HepG2 (cell line): ENCODE results near the gene NACC2. TPM values are rescaled to one million over a fixed set of nuclear protein-coding genes. Genes with fewer than 3 reads are reported as not detected.

Source experiments
- ATAC-seq: fragments of 200-7000 bp; cut with Tn5 transposase; 3 replicates; pipeline ENCODE4 v1.9.1; 2020; ENCODE audit warnings: mild to moderate bottlenecking, moderate library complexity
- BruUV-seq: library from RNA; stranded (reverse); fragments of 400-500 nt; replicated peaks from 2 replicates; lab custom pipeline; 2021; lab: Mats Ljungman, UMichigan
- CTCF ChIA-PET: fragments of 300-600 bp; formaldehyde crosslinking; extraction: SDS; loops from one replicate; lab custom pipeline; 2021; ENCODE audit warnings: low total read pairs, inconsistent platforms, low intra/inter-chr PET ratio; lab: Yijun Ruan, JAX
- POLR2A ChIA-PET: fragments of 350-600 bp; sonication (Branson Sonifier 250); formaldehyde crosslinking; loops from one replicate; lab custom pipeline; 2020; ENCODE audit warnings: antibody characterized with exemption, inconsistent platforms; lab: Yijun Ruan, JAX
- DNase-seq: peaks from one replicate; pipeline ENCODE4 v3.0.0-alpha.2; 2015; ENCODE audit warnings: low spot score
- FAIRE-seq: peaks from 3 replicates; lab custom pipeline; 2011; peaks lifted over from hg19 to GRCh38; lab: Jason Lieb, UNC
- H2AFZ ChIP-seq: one replicate; pipeline ENCODE4 v1.6.1; 2011; ENCODE audit warnings: low read length, inconsistent platforms
- H3K27ac ChIP-seq: fragments of 300-600 bp; 3 replicates; pipeline ENCODE4 v1.8.0; 2011; ENCODE audit warnings: mixed run types, mild to moderate bottlenecking, mixed read lengths, low read length, inconsistent platforms; ENCODE audit not compliant: insufficient read depth; ENCODE audit errors: extremely low read length
- H3K27me3 ChIP-seq, 2 experiments: fragments of 200-600 bp in 1 of 2; 2 replicates in 1 of 2; 3 replicates in 1 of 2; pipeline versions ENCODE4 v1.6.0 to v1.8.0; 2011; ENCODE audit warnings: low read length in 2 of 2, mild to moderate bottlenecking in 2 of 2, moderate library complexity in 2 of 2, inconsistent platforms in 1 of 2; ENCODE audit not compliant: insufficient read depth in 2 of 2, control insufficient read depth in 1 of 2
- H3K36me3 ChIP-seq, 2 experiments: fragments of 200-600 bp in 1 of 2; replicated peaks in 1 of 2; 2 replicates in 1 of 2; 3 replicates in 1 of 2; pipeline versions ENCODE4 v1.5.1 to v1.8.0; 2011; ENCODE audit warnings: low read length in 2 of 2, inconsistent platforms in 1 of 2; ENCODE audit not compliant: insufficient read depth in 2 of 2, control insufficient read depth in 1 of 2
- H3K4me1 ChIP-seq: 2 replicates; pipeline ENCODE4 v1.5.1; 2012; ENCODE audit warnings: low read length, inconsistent platforms; ENCODE audit not compliant: insufficient read depth
- H3K4me2 ChIP-seq: 2 replicates; pipeline ENCODE4 v1.6.0; 2011; ENCODE audit warnings: low read depth, low read length, inconsistent platforms
- H3K4me3 ChIP-seq, 3 experiments: fragments of 200-600 bp in 1 of 3; sonication (generic), shearing (Covaris generic) in 1 of 3; replicated peaks in 1 of 3; 2 replicates each; pipeline ENCODE4 v1.5.1; 2011 to 2016; ENCODE audit warnings: low read length in 3 of 3, inconsistent platforms in 2 of 3, low read depth in 2 of 3, mild to moderate bottlenecking in 2 of 3, control low read depth in 1 of 3, mixed read lengths in 1 of 3; ENCODE audit not compliant: insufficient read depth in 1 of 3
- H3K79me2 ChIP-seq: one replicate; pipeline ENCODE4 v1.6.1; 2011; ENCODE audit warnings: low read length, inconsistent platforms; ENCODE audit not compliant: insufficient read depth
- H3K9ac ChIP-seq: 2 replicates; pipeline ENCODE4 v1.6.0; 2011; ENCODE audit warnings: mild to moderate bottlenecking, low read depth, low read length, inconsistent platforms; ENCODE audit not compliant: insufficient read depth
- H3K9me3 ChIP-seq: 2 replicates; pipeline ENCODE4 v1.5.1; 2012; ENCODE audit warnings: mild to moderate bottlenecking, low read length
- H4K20me1 ChIP-seq: 2 replicates; pipeline ENCODE4 v1.6.0; 2011; ENCODE audit warnings: inconsistent platforms, mild to moderate bottlenecking, low read length, moderate library complexity; ENCODE audit not compliant: insufficient read depth
- GLI4 ChIP-seq: sonication (generic); formaldehyde crosslinking; IDR thresholded peaks from 2 replicates; pipeline ENCODE4 v1.5.1; 2020; ENCODE audit warnings: missing genetic modification reagents, mild to moderate bottlenecking, moderate library complexity, borderline replicate concordance
- SUZ12 ChIP-seq: fragments of 150-350 bp; IDR thresholded peaks from 2 replicates; pipeline ENCODE4 v1.6.1; 2014; ENCODE audit warnings: low read depth, low read length
- ZBTB10 ChIP-seq: sonication (generic); formaldehyde crosslinking; IDR thresholded peaks from 2 replicates; pipeline ENCODE4 v1.4.0; 2020; ENCODE audit warnings: missing genetic modification reagents, borderline replicate concordance
- ZBTB25 ChIP-seq: IDR thresholded peaks from 2 replicates; pipeline ENCODE4 v1.6.1; 2018; ENCODE audit warnings: missing genetic modification reagents
- ZNF12 ChIP-seq: sonication (generic); formaldehyde crosslinking; IDR thresholded peaks from 2 replicates; pipeline ENCODE4 v1.5.0; 2020; ENCODE audit warnings: missing genetic modification reagents
- WGBS: methylation state at CpG from one replicate; pipeline ENCODE4 v1.1.6; 2017; ENCODE audit warnings: low lambda C conversion rate; 5-methylcytosine and 5-hydroxymethylcytosine counted together
- in situ Hi-C: cut with HindIII; loops from 2 replicates; pipeline ENCODE4 v1.10.0; 2017; ENCODE audit warnings: low pct_unique_long_range_greater_than_20kb; ENCODE audit not compliant: extremely low pct_ligation_motif_present
- intact Hi-C: fragments of 100-400 bp; cut with micrococcal nuclease; formaldehyde crosslinking; loops from one replicate; pipeline ENCODE4 v1.10.0; 2022; ENCODE audit not compliant: unreplicated experiment
- polyA plus RNA-seq, 8 experiments: library from polyadenylated mRNA; depleted of rRNA in 3 of 8; stranded (reverse) in 7 of 8; unstranded in 1 of 8; fragments of >200 nt; fragmentation: Illumina TruSeq in 4 of 8; extraction: Trizol in 4 of 8; gene quantifications; 2 replicates each; pipeline versions ENCODE4 v1.2.1 to v1.2.3, GENCODE V29; 2011 to 2016; ENCODE audit warnings: low read depth in 4 of 8, missing spikeins in 1 of 8, mixed read lengths in 1 of 8; ENCODE audit not compliant: insufficient read depth in 1 of 8
- total RNA-seq, 5 experiments: library from RNA; depleted of rRNA; stranded (reverse); fragments of >200 nt; fragmentation: Illumina TruSeq; extraction: Trizol; gene quantifications; 2 replicates each; pipeline ENCODE4 v1.2.3, GENCODE V29; 2016; ENCODE audit warnings: low read depth in 1 of 5

The NACC2 gene
- total and polyA plus RNA-seq, 2 of the 13 experiments (the other 11 are each of a cell fraction or from before 2014, with no cell fraction given), result 5.9 to 12.3 TPM

- TF ChIP-seq SUZ12, result no peak
Measured at GRCh38 chr9:136054146-136054545, 40.9 kb downstream of the NACC2 start (continued).

GRCh38 chr9:136053757-136054142 is 41.3 kb downstream of the NACC2 start:
- no peak for DNase-seq
- ATAC-seq, result no peak
- FAIRE-seq, result no peak
- POLR2A ChIA-PET, result interaction anchor here (0.8 to 4.2 kb wide), 5 partner anchors 41 to 64 kb away, joined by 3 to 47 read pairs (median 4); partner anchors contain the start of gene NACC2
- in situ Hi-C loops (no loop called here), intact Hi-C loops (loop anchor here (5.0 kb wide), 3 partner anchors 39 to 61 kb away; no protein-coding TSS in a partner anchor)
- Histone ChIP-seq H3K9ac (peak overlapping the region; percentile 68; the same call in 1 of the 2 replicates), H3K36me3 (peaks cover 5 to 10% of the 10 kb centered on the region in 2 experiments; a peak in 2 of 5 replicates), H3K27ac (no peak overlapping the region), H3K27me3 (no peaks in the 10 kb centered on the region), H3K4me1 (peaks cover 33% of the 10 kb centered on the region), H3K9me3 (no peaks in the 10 kb centered on the region), H3K4me2 (peak overlapping the region; percentile 93), H2AFZ (no peak overlapping the region), H4K20me1 (peaks cover 30% of the 10 kb centered on the region), H3K79me2 (peaks cover 25% of the 10 kb centered on the region), H3K4me3 (peak overlapping the region in 1 of 3 experiments; percentile 36; a peak in 1 of 6 replicates)
- no TSS peak for BruUV-seq
- CTCF ChIA-PET, result no interaction called here
- TF ChIP-seq ZBTB10 (CRISPR knock-in tag) (no peak), ZNF12 (CRISPR knock-in tag) (no peak), ZBTB25 (no peak), GLI4 (CRISPR knock-in tag) (no peak)
- 67% methylated on average over 6 of the region's 8 CpGs for WGBS
